ENCODE measurements around the gene PRR3.
A peak's percentile ranks its signal among the peaks of the same experiment; 100 is the strongest.

DNA sequence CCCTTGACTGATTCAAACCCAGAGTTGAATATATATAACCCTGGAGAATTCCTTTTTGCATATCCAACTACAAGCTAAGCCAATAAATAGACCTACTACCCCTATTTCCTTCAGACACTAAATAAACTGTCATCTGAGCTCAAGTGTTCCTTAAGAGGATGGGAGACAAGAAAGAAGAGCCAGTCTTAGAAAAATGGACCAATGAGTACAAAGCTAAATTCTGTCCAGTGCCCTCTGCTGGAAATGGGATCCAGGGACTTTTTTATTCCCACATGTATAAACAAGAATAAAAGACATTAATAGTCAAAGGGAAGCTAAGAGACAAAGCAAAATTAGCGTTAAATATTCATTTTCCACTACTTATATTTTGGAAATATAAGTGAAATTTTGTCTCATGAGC, 55.1 kb downstream of the PRR3 start:
- TF ChIP-seq, protein P1, sequence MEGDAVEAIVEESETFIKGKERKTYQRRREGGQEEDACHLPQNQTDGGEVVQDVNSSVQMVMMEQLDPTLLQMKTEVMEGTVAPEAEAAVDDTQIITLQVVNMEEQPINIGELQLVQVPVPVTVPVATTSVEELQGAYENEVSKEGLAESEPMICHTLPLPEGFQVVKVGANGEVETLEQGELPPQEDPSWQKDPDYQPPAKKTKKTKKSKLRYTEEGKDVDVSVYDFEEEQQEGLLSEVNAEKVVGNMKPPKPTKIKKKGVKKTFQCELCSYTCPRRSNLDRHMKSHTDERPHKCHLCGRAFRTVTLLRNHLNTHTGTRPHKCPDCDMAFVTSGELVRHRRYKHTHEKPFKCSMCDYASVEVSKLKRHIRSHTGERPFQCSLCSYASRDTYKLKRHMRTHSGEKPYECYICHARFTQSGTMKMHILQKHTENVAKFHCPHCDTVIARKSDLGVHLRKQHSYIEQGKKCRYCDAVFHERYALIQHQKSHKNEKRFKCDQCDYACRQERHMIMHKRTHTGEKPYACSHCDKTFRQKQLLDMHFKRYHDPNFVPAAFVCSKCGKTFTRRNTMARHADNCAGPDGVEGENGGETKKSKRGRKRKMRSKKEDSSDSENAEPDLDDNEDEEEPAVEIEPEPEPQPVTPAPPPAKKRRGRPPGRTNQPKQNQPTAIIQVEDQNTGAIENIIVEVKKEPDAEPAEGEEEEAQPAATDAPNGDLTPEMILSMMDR (IDR thresholded peaks at IDR 0.05), result peak; percentile 41
- no peak for TF ChIP-seq EZH2 (IDR thresholded peaks at IDR 0.05)

Data from neural progenitor cell (in vitro differentiated cells).